GM10266 (cell line): Measurements from ENCODE around the gene SOST.

ENCODE experiments used
- DNase-seq: peaks from one replicate; pipeline ENCODE4 v3.0.0; 2012; ENCODE audit errors: extremely low spot score
- CTCF ChIP-seq: IDR thresholded peaks from 2 replicates; pipeline ENCODE4 v1.5.1; 2012; ENCODE audit warnings: mild to moderate bottlenecking, low read depth; ENCODE audit not compliant: control insufficient read depth, insufficient read depth; ENCODE audit errors: missing control alignments

Gene SOST

GRCh38 chr17:43791589-43791988 lies 33.0 kb upstream of the SOST start:
- DNase-seq, result no peak
- TF ChIP-seq CTCF, result no peak

- no peak for TF ChIP-seq CTCF
- DNase-seq, result no peak
Observed at GRCh38 chr17:43790311-43790940, 31.8 kb upstream of the SOST start.

- no peak for TF ChIP-seq CTCF
- DNase-seq, result no peak
Observed at GRCh38 chr17:43789482-43789881, 30.9 kb upstream of the SOST start.

- no peak for DNase-seq
- no peak for TF ChIP-seq CTCF
Observed at GRCh38 chr17:43788540-43788939, 29.9 kb upstream of the SOST start.

GRCh38 chr17:43787728-43788127 lies 29.1 kb upstream of the SOST start:
- TF ChIP-seq CTCF, result no peak
- DNase-seq, result no peak

- no peak for TF ChIP-seq CTCF
- no peak for DNase-seq
Observed at GRCh38 chr17:43784628-43785101, 26.1 kb upstream of the SOST start.

- TF ChIP-seq CTCF, result no peak
- no peak for DNase-seq
Observed at GRCh38 chr17:43784068-43784467, 25.5 kb upstream of the SOST start.
